OCI-LY3 (cell line): ENCODE measurements around the gene NSRP1.
"Not testable (repeated sequence)": the region's sequence is repeated elsewhere in the genome, so short reads cannot be mapped to it uniquely, and the experiment has no call there.

Source experiments
- EZH2phosphoT487 ChIP-seq: fragments of 200-600 bp; shearing (Covaris generic); IDR thresholded peaks from 2 replicates; pipeline ENCODE4 v1.6.1; 2018; ENCODE audit warnings: antibody characterized with exemption, mixed run types, low read depth
- TF ChIP-seq, protein P1 (sequence below): fragments of 200-600, 300-600 bp; sonication (generic); IDR thresholded peaks from 2 replicates; pipeline ENCODE4 v1.5.1; 2014; ENCODE audit warnings: antibody characterized with exemption, low read length, low read depth

DNA sequence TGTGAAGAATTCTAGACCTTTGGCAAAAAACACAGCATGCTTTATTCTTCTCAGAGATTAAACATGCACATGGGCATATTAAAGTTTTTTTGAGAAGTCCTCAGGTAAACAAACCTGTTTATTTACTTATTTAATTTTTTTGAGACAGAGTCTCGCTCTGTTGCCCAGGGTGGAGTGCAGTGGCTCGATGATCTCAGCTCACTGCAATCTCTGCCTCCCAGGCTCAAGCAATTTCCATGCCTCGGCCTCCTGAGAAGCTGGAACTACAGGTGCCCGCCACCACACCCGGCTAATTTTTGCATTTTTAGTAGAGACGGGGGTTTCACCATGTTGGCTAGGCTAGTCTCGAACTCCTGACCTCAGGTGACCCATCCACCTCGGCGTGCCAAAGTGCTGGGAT is 84.0 kb downstream of the NSRP1 start:
- TF ChIP-seq, protein P1, sequence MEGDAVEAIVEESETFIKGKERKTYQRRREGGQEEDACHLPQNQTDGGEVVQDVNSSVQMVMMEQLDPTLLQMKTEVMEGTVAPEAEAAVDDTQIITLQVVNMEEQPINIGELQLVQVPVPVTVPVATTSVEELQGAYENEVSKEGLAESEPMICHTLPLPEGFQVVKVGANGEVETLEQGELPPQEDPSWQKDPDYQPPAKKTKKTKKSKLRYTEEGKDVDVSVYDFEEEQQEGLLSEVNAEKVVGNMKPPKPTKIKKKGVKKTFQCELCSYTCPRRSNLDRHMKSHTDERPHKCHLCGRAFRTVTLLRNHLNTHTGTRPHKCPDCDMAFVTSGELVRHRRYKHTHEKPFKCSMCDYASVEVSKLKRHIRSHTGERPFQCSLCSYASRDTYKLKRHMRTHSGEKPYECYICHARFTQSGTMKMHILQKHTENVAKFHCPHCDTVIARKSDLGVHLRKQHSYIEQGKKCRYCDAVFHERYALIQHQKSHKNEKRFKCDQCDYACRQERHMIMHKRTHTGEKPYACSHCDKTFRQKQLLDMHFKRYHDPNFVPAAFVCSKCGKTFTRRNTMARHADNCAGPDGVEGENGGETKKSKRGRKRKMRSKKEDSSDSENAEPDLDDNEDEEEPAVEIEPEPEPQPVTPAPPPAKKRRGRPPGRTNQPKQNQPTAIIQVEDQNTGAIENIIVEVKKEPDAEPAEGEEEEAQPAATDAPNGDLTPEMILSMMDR: not testable (repeated sequence)
- TF ChIP-seq EZH2phosphoT487: not testable (repeated sequence)
